DOHH2 (cell line): Measurements from ENCODE around the gene UBXN2A.

Experiments
- EZH2phosphoT487 ChIP-seq: fragments of 200-600 bp; sonication (generic); IDR thresholded peaks from 2 replicates; pipeline ENCODE4 v1.6.1; 2017; ENCODE audit warnings: borderline replicate concordance, mild to moderate bottlenecking, antibody characterized with exemption, low read length, moderate library complexity, mixed read lengths
- TF ChIP-seq, protein P1 (sequence below): fragments of 200-600 bp; sonication (generic); IDR thresholded peaks from one replicate; pipeline ENCODE4 v1.5.1; 2014; ENCODE audit warnings: antibody characterized with exemption, mild to moderate bottlenecking, low read depth, low read length; ENCODE audit not compliant: poor library complexity, severe bottlenecking

DNA sequence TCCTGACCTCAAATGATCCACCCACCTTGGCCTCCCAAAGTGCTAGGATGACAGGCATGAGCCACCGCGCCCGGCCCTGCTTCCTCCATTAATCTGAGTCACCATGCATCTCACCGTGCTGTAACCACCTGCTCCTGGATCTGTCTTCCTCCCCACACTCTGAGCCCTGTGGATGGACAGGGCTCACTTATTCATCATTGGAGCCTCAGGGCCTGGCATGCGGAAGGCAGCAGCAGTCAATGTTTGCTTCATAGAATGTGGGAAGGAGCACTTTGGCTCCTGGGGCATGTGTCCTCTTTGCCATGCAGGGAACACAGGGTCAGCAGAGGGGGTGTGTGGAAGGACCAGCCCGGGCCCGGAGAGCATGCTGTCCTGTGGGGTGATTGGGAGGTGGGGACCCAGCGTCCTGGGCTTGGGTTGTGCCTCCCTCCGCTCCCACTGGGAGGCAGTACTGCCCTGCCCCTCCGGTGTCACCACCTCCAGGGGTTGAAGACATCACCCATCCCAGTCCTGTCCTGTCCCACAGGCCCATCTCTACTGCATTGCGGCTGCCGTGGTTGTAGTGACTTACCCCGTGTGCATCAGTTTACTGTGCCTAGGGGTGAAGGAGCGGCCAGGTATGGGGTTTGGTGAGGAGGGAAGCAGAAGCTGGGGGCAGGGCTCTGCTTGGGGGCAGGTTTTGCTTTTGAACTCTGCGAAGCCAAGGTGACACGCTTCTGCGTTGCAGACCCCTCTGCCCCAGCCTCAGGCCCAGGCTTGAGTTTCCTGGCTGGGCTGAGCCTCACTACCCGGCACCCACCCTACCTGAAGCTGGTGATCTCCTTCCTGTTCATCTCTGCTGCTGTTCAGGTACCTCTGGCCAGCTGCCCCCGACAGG, 81.1 kb downstream of the UBXN2A start:
- TF ChIP-seq, protein P1, sequence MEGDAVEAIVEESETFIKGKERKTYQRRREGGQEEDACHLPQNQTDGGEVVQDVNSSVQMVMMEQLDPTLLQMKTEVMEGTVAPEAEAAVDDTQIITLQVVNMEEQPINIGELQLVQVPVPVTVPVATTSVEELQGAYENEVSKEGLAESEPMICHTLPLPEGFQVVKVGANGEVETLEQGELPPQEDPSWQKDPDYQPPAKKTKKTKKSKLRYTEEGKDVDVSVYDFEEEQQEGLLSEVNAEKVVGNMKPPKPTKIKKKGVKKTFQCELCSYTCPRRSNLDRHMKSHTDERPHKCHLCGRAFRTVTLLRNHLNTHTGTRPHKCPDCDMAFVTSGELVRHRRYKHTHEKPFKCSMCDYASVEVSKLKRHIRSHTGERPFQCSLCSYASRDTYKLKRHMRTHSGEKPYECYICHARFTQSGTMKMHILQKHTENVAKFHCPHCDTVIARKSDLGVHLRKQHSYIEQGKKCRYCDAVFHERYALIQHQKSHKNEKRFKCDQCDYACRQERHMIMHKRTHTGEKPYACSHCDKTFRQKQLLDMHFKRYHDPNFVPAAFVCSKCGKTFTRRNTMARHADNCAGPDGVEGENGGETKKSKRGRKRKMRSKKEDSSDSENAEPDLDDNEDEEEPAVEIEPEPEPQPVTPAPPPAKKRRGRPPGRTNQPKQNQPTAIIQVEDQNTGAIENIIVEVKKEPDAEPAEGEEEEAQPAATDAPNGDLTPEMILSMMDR, result peak; percentile 45
- TF ChIP-seq EZH2phosphoT487, result no peak
